Fibroblast of lung (primary cell): ENCODE data around the gene IL21R.

ENCODE experiments used
- EZH2 ChIP-seq: IDR thresholded peaks from 2 replicates; pipeline ENCODE4 v1.5.1; 2012; ENCODE audit warnings: low read length, control low read depth, mild to moderate bottlenecking; ENCODE audit errors: missing control alignments
- TF ChIP-seq, protein P1 (sequence below), 2 donors: IDR thresholded peaks in 1 of 2; conservative IDR thresholded peaks in 1 of 2; 1 replicate in 1 of 2; 2 replicates in 1 of 2; pipeline ENCODE4 v1.5.1; 2011 to 2012; ENCODE audit warnings: low read length in 2 of 2, control low read depth in 1 of 2, inconsistent platforms in 1 of 2, low read depth in 1 of 2, mild to moderate bottlenecking in 1 of 2

DNA sequence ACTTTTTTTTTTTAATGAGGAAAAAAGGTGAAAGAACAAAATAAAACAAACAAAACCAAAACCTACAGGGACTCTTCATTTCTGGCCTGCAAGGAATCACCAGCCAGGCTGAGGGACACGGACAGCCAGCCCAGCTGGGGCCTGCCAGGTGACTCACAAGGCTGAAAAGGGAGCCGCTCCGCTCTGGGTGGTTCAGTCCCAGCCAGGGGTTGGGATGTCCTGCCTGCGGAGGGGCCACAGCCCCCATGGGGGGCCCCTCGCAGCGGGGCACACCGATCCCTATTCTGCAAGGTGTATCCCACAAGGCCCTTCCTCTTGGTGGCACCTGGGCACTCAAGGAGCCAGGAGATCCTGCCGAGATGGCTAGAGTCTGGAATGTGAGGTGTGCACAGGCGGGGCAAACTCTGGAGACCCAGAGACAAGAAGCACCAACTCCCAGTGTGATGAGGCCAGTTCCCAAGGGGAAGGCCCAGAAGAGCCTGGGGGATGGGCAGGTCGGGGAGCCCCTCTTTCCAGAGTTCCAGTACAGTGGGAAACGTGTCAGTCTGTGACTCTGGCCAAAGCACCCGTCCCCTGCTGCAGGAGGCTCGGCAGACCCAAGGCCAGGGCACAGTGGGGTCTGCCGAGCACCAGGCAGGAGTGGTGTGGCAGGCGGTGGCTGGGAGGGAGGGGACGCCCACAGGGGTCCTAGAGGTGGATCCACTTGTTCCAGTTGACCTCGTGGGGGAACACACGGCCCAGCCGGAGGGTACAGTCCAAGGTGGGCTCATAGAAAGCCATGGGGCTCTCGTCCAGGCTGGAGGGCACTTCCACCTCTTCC is 58.9 kb downstream of the IL21R start:
- TF ChIP-seq, protein P1, sequence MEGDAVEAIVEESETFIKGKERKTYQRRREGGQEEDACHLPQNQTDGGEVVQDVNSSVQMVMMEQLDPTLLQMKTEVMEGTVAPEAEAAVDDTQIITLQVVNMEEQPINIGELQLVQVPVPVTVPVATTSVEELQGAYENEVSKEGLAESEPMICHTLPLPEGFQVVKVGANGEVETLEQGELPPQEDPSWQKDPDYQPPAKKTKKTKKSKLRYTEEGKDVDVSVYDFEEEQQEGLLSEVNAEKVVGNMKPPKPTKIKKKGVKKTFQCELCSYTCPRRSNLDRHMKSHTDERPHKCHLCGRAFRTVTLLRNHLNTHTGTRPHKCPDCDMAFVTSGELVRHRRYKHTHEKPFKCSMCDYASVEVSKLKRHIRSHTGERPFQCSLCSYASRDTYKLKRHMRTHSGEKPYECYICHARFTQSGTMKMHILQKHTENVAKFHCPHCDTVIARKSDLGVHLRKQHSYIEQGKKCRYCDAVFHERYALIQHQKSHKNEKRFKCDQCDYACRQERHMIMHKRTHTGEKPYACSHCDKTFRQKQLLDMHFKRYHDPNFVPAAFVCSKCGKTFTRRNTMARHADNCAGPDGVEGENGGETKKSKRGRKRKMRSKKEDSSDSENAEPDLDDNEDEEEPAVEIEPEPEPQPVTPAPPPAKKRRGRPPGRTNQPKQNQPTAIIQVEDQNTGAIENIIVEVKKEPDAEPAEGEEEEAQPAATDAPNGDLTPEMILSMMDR (conservative IDR thresholded peaks at IDR 0.05 in 1 of 2, IDR thresholded peaks at IDR 0.05 in 1 of 2; ENCODE audit: low read depth in 1 of 2, low read length in 2 of 2): no peak
- TF ChIP-seq EZH2: no peak
